ENCODE results near the gene TAGLN. TPM values are rescaled to one million over a fixed set of nuclear protein-coding genes. Genes with fewer than 3 reads are reported as not detected.

TAGLN gene
- total and polyA plus RNA-seq, 9 of the 15 experiments (the other 6 are each of a cell fraction or from before 2014, with no cell fraction given), result 0.21 to 4.9 (median 1.1) TPM

GRCh38 chr11:117231842-117232091 lies 32.6 kb downstream of the TAGLN start, which contains the start of gene PCSK7 (continued):
- TF ChIP-seq NKRF (IDR thresholded peaks at IDR 0.05; ENCODE audit: borderline replicate concordance), result peak; percentile 45; the same call in 1 of the 2 replicates

- H3K9ac ChIP-seq (ENCODE audit: insufficient read depth in 1 of 2, low read depth in 2 of 2, low read length in 2 of 2), result peak within 1 kb of the TSS; percentile 91 to 96
- H3K9me3 ChIP-seq (replicated peaks; ENCODE audit: control insufficient read depth, insufficient read depth, low read depth, low read length), result no peaks in the 10 kb centered on the region
- H3K4me1 ChIP-seq (replicated peaks in 1 of 2; ENCODE audit: control insufficient read depth in 2 of 2, insufficient read depth in 2 of 2, low read length in 2 of 2), result peaks cover 11 to 18% of the 10 kb centered on the region in 2 experiments; a peak in 3 of 5 replicates
- in situ Hi-C loops (cut with MboI), result loop anchor here (25.0 kb wide), 1 partner anchor 720 kb away; no protein-coding TSS in a partner anchor
- ATAC-seq (peak; percentile 90), FAIRE-seq (peak; percentile 62), DNase-seq (ENCODE audit: extremely low read depth in 1 of 4, low spot score in 3 of 4) (peak; percentile 84 to 96 (median 96))
- intact Hi-C loops (cut with micrococcal nuclease), result loop anchor here (5.0 kb wide), 1 partner anchor 95 kb away; the partner anchor contains the start of gene CEP164
- H3K4me3 ChIP-seq, result peak within 1 kb of the TSS; percentile 85
- H3K4me2 ChIP-seq (ENCODE audit: insufficient read depth, low read length), result peak within 1 kb of the TSS; percentile 97
- peaks cover 45% of the 10 kb centered on the region for H3K79me2 ChIP-seq (ENCODE audit: control insufficient read depth, insufficient read depth, low read length)
- peak within 1 kb of the TSS; percentile 100 for H2AFZ ChIP-seq (ENCODE audit: low read depth, low read length)
- WGBS (ENCODE audit: insufficient coverage, low coverage, missing lambda C conversion rate), result 1% methylated on average over 33 of the region's 94 CpGs
- no TSS peak for BruUV-seq (replicated peaks)
- CTCF ChIA-PET (ENCODE audit: low intra/inter-chr PET ratio), result interaction anchor here (0.7 to 1.1 kb wide), 2 partner anchors 51 to 54 kb away, joined by 3 to 4 read pairs; no protein-coding TSS in a partner anchor
- H3K9me1 ChIP-seq (ENCODE audit: control insufficient read depth, insufficient read depth, low read length), result no peaks in the 10 kb centered on the region
- peak within 1 kb of the TSS; percentile 94 for H3K27ac ChIP-seq (ENCODE audit: extremely low read depth, low read depth, low read length)
- H3K36me3 ChIP-seq (ENCODE audit: control insufficient read depth, insufficient read depth, low read length), result peaks cover 35% of the 10 kb centered on the region
- H3K27me3 ChIP-seq (ENCODE audit: control insufficient read depth in 2 of 2, insufficient read depth in 2 of 2, low read length in 2 of 2), result no peaks in the 10 kb centered on the region
- no peaks in the 10 kb centered on the region; the same call in 1 of the 2 replicates for H4K20me1 ChIP-seq (replicated peaks; ENCODE audit: control insufficient read depth, insufficient read depth, low read length)
- POLR2A ChIA-PET, result interaction anchor here (0.5 to 3.6 kb wide), 3 partner anchors 12 to 479 kb away, joined by 3 to 20 read pairs (median 4); no protein-coding TSS in a partner anchor
- no peak for TF ChIP-seq TAF9B (IDR thresholded peaks at IDR 0.05; ENCODE audit: partially characterized antibody)
- TF ChIP-seq FOXO4 (CRISPR knock-in tag; IDR thresholded peaks at IDR 0.05), result no peak
- TF ChIP-seq FOXK2 (conservative IDR thresholded peaks at IDR 0.05 in 1 of 2, IDR thresholded peaks at IDR 0.05 in 1 of 2; ENCODE audit: low read depth in 2 of 2), result 0 out of 4 replicates have a peak, but pooled peaks of 1 of the 2 experiments have one; percentile 19
- TF ChIP-seq RBBP5 (IDR thresholded peaks at IDR 0.05; ENCODE audit: borderline replicate concordance, insufficient read depth, low read length, poor library complexity, severe bottlenecking), result peak; percentile 31
- no peak for TF ChIP-seq HBP1 (CRISPR knock-in tag; IDR thresholded peaks at IDR 0.05)
- TF ChIP-seq BRF2 (IDR thresholded peaks at IDR 0.05; ENCODE audit: borderline replicate concordance, insufficient read depth, insufficient read length), result no peak
- no peak for TF ChIP-seq FOXA3 (CRISPR knock-in tag; conservative IDR thresholded peaks at IDR 0.05 in 1 of 2, IDR thresholded peaks at IDR 0.05 in 1 of 2)
- TF ChIP-seq ZNF239 (CRISPR knock-in tag; IDR thresholded peaks at IDR 0.05), result no peak
- peak; percentile 91 for TF ChIP-seq RB1 (IDR thresholded peaks at IDR 0.05; ENCODE audit: low read depth)
Observed at GRCh38 chr11:117232092-117232878, 33.1 kb downstream of the TAGLN start, which contains the start of gene RNF214. RNF214 (plus strand) TSS chr11:117232671; CDS start chr11:117234273, 1,602 bp downstream.

Data from K562 (cell line).